ENCODE measurements around the gene AIMP1. TPM values are rescaled to one million over a fixed set of nuclear protein-coding genes. Genes with fewer than 3 reads are reported as not detected.

The AIMP1 gene
- total and polyA plus RNA-seq, 2 of the 13 experiments (the other 11 are each of a cell fraction or from before 2014, with no cell fraction given) = 28.6 to 82.9 TPM

DNA sequence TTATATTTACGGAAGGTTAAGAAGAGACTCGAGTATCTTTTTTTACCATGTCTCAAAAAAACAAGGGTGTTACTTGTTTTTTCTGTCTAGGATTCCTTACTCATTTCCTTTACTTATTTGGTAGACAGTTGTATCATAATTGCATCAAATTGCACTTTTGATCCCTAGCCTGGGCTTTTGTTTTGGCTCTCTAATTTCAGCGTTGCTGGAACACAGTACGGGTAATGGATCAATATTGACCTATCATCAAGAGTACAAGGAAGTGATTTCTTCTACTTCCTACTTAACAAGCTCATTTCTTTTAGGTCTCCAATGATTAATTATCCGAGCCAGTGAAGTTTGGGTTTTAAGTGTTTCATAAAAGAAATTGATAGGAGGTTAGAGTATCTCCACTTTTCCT is 16.8 kb downstream of the AIMP1 start (continued):
- TF ChIP-seq HDAC2 (CRISPR knock-in tag; IDR thresholded peaks at IDR 0.05) (no peak), HDAC1 (CRISPR knock-in tag; IDR thresholded peaks at IDR 0.05) (no peak), PHF5A (CRISPR knock-in tag; IDR thresholded peaks at IDR 0.05; ENCODE audit: low read depth, unreplicated experiment) (no peak), ZFY (CRISPR knock-in tag; IDR thresholded peaks at IDR 0.05) (no peak), GATAD2A (CRISPR knock-in tag; IDR thresholded peaks at IDR 0.05) (peak; percentile 42; the same call in 1 of the 2 replicates), ISX (CRISPR knock-in tag; conservative IDR thresholded peaks at IDR 0.05) (no peak), SRSF1 (optimal IDR thresholded peaks at IDR 0.05; ENCODE audit: low read depth, low read length) (no peak), ZMYM2 (CRISPR knock-in tag; IDR thresholded peaks at IDR 0.05) (no peak), MYNN (CRISPR knock-in tag; IDR thresholded peaks at IDR 0.05; ENCODE audit: low read depth) (no peak), PHB2 (IDR thresholded peaks at IDR 0.05; ENCODE audit: partially characterized antibody) (no peak), SOX13 (IDR thresholded peaks at IDR 0.05) (no peak), SOX13 (CRISPR knock-in tag; conservative IDR thresholded peaks at IDR 0.05 in 1 of 2, IDR thresholded peaks at IDR 0.05 in 1 of 2) (peak in 1 of 2 experiments; percentile 51; a peak in 2 of 4 replicates), MBNL3 (CRISPR knock-in tag; conservative IDR thresholded peaks at IDR 0.05) (no peak), GTF2F1 (IDR thresholded peaks at IDR 0.05; ENCODE audit: low read length) (no peak), TP53 (CRISPR knock-in tag; conservative IDR thresholded peaks at IDR 0.05) (no peak)
- TF ChIP-seq, protein P1, sequence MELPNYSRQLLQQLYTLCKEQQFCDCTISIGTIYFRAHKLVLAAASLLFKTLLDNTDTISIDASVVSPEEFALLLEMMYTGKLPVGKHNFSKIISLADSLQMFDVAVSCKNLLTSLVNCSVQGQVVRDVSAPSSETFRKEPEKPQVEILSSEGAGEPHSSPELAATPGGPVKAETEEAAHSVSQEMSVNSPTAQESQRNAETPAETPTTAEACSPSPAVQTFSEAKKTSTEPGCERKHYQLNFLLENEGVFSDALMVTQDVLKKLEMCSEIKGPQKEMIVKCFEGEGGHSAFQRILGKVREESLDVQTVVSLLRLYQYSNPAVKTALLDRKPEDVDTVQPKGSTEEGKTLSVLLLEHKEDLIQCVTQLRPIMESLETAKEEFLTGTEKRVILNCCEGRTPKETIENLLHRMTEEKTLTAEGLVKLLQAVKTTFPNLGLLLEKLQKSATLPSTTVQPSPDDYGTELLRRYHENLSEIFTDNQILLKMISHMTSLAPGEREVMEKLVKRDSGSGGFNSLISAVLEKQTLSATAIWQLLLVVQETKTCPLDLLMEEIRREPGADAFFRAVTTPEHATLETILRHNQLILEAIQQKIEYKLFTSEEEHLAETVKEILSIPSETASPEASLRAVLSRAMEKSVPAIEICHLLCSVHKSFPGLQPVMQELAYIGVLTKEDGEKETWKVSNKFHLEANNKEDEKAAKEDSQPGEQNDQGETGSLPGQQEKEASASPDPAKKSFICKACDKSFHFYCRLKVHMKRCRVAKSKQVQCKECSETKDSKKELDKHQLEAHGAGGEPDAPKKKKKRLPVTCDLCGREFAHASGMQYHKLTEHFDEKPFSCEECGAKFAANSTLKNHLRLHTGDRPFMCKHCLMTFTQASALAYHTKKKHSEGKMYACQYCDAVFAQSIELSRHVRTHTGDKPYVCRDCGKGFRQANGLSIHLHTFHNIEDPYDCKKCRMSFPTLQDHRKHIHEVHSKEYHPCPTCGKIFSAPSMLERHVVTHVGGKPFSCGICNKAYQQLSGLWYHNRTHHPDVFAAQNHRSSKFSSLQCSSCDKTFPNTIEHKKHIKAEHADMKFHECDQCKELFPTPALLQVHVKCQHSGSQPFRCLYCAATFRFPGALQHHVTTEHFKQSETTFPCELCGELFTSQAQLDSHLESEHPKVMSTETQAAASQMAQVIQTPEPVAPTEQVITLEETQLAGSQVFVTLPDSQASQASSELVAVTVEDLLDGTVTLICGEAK (IDR thresholded peaks at IDR 0.05) = no peak
- TF ChIP-seq, protein P1 (CRISPR knock-in tag; IDR thresholded peaks at IDR 0.05) = no peak
- TF ChIP-seq, protein P2, sequence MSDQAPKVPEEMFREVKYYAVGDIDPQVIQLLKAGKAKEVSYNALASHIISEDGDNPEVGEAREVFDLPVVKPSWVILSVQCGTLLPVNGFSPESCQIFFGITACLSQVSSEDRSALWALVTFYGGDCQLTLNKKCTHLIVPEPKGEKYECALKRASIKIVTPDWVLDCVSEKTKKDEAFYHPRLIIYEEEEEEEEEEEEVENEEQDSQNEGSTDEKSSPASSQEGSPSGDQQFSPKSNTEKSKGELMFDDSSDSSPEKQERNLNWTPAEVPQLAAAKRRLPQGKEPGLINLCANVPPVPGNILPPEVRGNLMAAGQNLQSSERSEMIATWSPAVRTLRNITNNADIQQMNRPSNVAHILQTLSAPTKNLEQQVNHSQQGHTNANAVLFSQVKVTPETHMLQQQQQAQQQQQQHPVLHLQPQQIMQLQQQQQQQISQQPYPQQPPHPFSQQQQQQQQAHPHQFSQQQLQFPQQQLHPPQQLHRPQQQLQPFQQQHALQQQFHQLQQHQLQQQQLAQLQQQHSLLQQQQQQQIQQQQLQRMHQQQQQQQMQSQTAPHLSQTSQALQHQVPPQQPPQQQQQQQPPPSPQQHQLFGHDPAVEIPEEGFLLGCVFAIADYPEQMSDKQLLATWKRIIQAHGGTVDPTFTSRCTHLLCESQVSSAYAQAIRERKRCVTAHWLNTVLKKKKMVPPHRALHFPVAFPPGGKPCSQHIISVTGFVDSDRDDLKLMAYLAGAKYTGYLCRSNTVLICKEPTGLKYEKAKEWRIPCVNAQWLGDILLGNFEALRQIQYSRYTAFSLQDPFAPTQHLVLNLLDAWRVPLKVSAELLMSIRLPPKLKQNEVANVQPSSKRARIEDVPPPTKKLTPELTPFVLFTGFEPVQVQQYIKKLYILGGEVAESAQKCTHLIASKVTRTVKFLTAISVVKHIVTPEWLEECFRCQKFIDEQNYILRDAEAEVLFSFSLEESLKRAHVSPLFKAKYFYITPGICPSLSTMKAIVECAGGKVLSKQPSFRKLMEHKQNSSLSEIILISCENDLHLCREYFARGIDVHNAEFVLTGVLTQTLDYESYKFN (CRISPR knock-in tag; conservative IDR thresholded peaks at IDR 0.05) = no peak; the same call in 1 of the 2 replicates
- TF ChIP-seq, protein P3, sequence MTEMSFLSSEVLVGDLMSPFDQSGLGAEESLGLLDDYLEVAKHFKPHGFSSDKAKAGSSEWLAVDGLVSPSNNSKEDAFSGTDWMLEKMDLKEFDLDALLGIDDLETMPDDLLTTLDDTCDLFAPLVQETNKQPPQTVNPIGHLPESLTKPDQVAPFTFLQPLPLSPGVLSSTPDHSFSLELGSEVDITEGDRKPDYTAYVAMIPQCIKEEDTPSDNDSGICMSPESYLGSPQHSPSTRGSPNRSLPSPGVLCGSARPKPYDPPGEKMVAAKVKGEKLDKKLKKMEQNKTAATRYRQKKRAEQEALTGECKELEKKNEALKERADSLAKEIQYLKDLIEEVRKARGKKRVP (CRISPR knock-in tag; IDR thresholded peaks at IDR 0.05) = 0 out of 4 replicates have a peak, but pooled peaks of 1 of the 2 experiments have one; percentile 14

All from HepG2 (cell line).